HepG2 (cell line): Measurements from ENCODE around the gene ITGAX. TPM values are rescaled to one million over a fixed set of nuclear protein-coding genes. Genes with fewer than 3 reads are reported as not detected.

Experiments used
- CCAR2 ChIP-seq: fragments of 200-400 bp; formaldehyde crosslinking; optimal IDR thresholded peaks from 2 replicates; pipeline ENCODE3; 2018; ENCODE audit warnings: low read depth, mild to moderate bottlenecking, low read length, moderate library complexity
- CHD4 ChIP-seq: fragments of 200-600 bp; sonication (generic); IDR thresholded peaks from 2 replicates; pipeline ENCODE4 v1.7.0; 2017; ENCODE audit warnings: mild to moderate bottlenecking, low read length, borderline replicate concordance
- DMTF1 ChIP-seq: sonication (generic); formaldehyde crosslinking; IDR thresholded peaks from 2 replicates; pipeline ENCODE4 v1.4.0; 2020; ENCODE audit warnings: mild to moderate bottlenecking, missing genetic modification reagents
- E2F2 ChIP-seq: sonication (generic); formaldehyde crosslinking; IDR thresholded peaks from 2 replicates; pipeline ENCODE4 v1.4.0; 2020; ENCODE audit warnings: missing genetic modification reagents, borderline replicate concordance
- FIP1L1 ChIP-seq: fragments of 200-400 bp; formaldehyde crosslinking; IDR thresholded peaks from 2 replicates; pipeline ENCODE4 v1.6.1; 2018; ENCODE audit warnings: low read depth, mild to moderate bottlenecking, low read length, moderate library complexity, borderline replicate concordance; ENCODE audit not compliant: insufficient read depth
- HDAC2 ChIP-seq: sonication (generic); formaldehyde crosslinking; IDR thresholded peaks from 2 replicates; pipeline ENCODE4 v1.4.0; 2020; ENCODE audit warnings: missing genetic modification reagents
- HNF4G ChIP-seq, 2 experiments: sonication (generic) in 1 of 2; formaldehyde crosslinking in 1 of 2; IDR thresholded peaks; 2 replicates each; pipeline versions ENCODE4 v1.4.0 to v1.6.1; 2011 to 2020; ENCODE audit warnings: borderline replicate concordance in 2 of 2, low read depth in 2 of 2, mild to moderate bottlenecking in 2 of 2, low read length in 1 of 2, missing genetic modification reagents in 1 of 2, moderate library complexity in 1 of 2
- KDM5A ChIP-seq: fragments of 200-600 bp; sonication (generic); IDR thresholded peaks from 2 replicates; pipeline ENCODE4 v1.7.0; 2018; ENCODE audit warnings: antibody characterized with exemption, mild to moderate bottlenecking, low read length, borderline replicate concordance
- PHF5A ChIP-seq: IDR thresholded peaks from one replicate; pipeline ENCODE4 v1.6.1; 2018; ENCODE audit warnings: low read depth, missing genetic modification reagents; ENCODE audit not compliant: unreplicated experiment
- PLRG1 ChIP-seq: fragments of 450-650 bp; conservative IDR thresholded peaks from 2 replicates; pipeline ENCODE4 v1.6.1; 2016
- SNAPC4 ChIP-seq: sonication (generic); formaldehyde crosslinking; IDR thresholded peaks from 2 replicates; pipeline ENCODE4 v1.4.0; 2020; ENCODE audit warnings: mild to moderate bottlenecking, missing genetic modification reagents
- TAF1 ChIP-seq: sonication (generic); formaldehyde crosslinking; IDR thresholded peaks from 2 replicates; pipeline ENCODE4 v1.4.0; 2020; ENCODE audit warnings: missing genetic modification reagents
- TFAP4 ChIP-seq: sonication (generic); IDR thresholded peaks from 2 replicates; pipeline ENCODE4 v1.6.1; 2016; ENCODE audit warnings: low read depth, borderline replicate concordance
- TP53 ChIP-seq: sonication (generic); formaldehyde crosslinking; conservative IDR thresholded peaks from 2 replicates; pipeline ENCODE4 v1.4.0; 2020; ENCODE audit warnings: missing genetic modification reagents
- ZBTB1 ChIP-seq: sonication (generic); formaldehyde crosslinking; IDR thresholded peaks from 2 replicates; pipeline ENCODE4 v1.4.0; 2020; ENCODE audit warnings: missing genetic modification reagents, borderline replicate concordance
- ZBTB7B ChIP-seq: sonication (generic); formaldehyde crosslinking; IDR thresholded peaks from 2 replicates; pipeline ENCODE4 v1.4.0; 2020; ENCODE audit warnings: missing genetic modification reagents
- ZNF501 ChIP-seq: sonication (generic); formaldehyde crosslinking; IDR thresholded peaks from 2 replicates; pipeline ENCODE4 v1.5.1; 2020; ENCODE audit warnings: mild to moderate bottlenecking, moderate library complexity, missing genetic modification reagents
- ZNF510 ChIP-seq: sonication (generic); formaldehyde crosslinking; IDR thresholded peaks from 2 replicates; pipeline ENCODE4 v1.4.0; 2020; ENCODE audit warnings: low read depth, mild to moderate bottlenecking, missing genetic modification reagents
- ZNF598 ChIP-seq: sonication (generic); formaldehyde crosslinking; IDR thresholded peaks from 2 replicates; pipeline ENCODE4 v1.5.1; 2020; ENCODE audit warnings: mild to moderate bottlenecking, missing genetic modification reagents, borderline replicate concordance
- ZNF784 ChIP-seq: sonication (generic); formaldehyde crosslinking; IDR thresholded peaks from 2 replicates; pipeline ENCODE4 v1.5.1; 2020; ENCODE audit warnings: missing genetic modification reagents, mild to moderate bottlenecking, borderline replicate concordance
- polyA plus RNA-seq, 8 experiments: library from polyadenylated mRNA; depleted of rRNA in 3 of 8; stranded (reverse) in 7 of 8; unstranded in 1 of 8; fragments of >200 nt; fragmentation: Illumina TruSeq in 4 of 8; extraction: Trizol in 4 of 8; gene quantifications; 2 replicates each; pipeline versions ENCODE4 v1.2.1 to v1.2.3, GENCODE V29; 2011 to 2016; ENCODE audit warnings: low read depth in 4 of 8, missing spikeins in 1 of 8, mixed read lengths in 1 of 8; ENCODE audit not compliant: insufficient read depth in 1 of 8
- total RNA-seq, 5 experiments: library from RNA; depleted of rRNA; stranded (reverse); fragments of >200 nt; fragmentation: Illumina TruSeq; extraction: Trizol; gene quantifications; 2 replicates each; pipeline ENCODE4 v1.2.3, GENCODE V29; 2016; ENCODE audit warnings: low read depth in 1 of 5

ITGAX gene
- total and polyA plus RNA-seq, 2 of the 13 experiments (the other 11 are each of a cell fraction or from before 2014, with no cell fraction given), result 0.32 TPM; not detected in 1

- TF ChIP-seq TFAP4, result no peak
- no peak for TF ChIP-seq TP53 (CRISPR knock-in tag)
- no peak for TF ChIP-seq TAF1 (CRISPR knock-in tag)
- no peak for TF ChIP-seq ZBTB7B (CRISPR knock-in tag)
- no peak for TF ChIP-seq FIP1L1
- no peak for TF ChIP-seq E2F2
- no peak for TF ChIP-seq ZBTB1 (CRISPR knock-in tag)
- peak; percentile 30; the same call in 1 of the 2 replicates for TF ChIP-seq ZNF501 (CRISPR knock-in tag)
- no peak for TF ChIP-seq SNAPC4
- TF ChIP-seq ZNF510, result no peak
- TF ChIP-seq KDM5A, result no peak
- 0 out of 2 replicates have a peak, but pooled peaks have one; percentile 24 for TF ChIP-seq ZNF598 (CRISPR knock-in tag)
- 0 out of 2 replicates have a peak, but pooled peaks have one; percentile 29 for TF ChIP-seq ZNF784
- TF ChIP-seq HDAC2, result no peak
- no peak for TF ChIP-seq PHF5A (CRISPR knock-in tag)
- no peak for TF ChIP-seq CCAR2
- no peak for TF ChIP-seq PLRG1
- TF ChIP-seq DMTF1, result no peak
- TF ChIP-seq CHD4, result no peak
- 0 out of 2 replicates have a peak, but pooled peaks have one; percentile 20 for TF ChIP-seq HNF4G (IDR thresholded peaks at IDR 0.05; ENCODE audit: borderline replicate concordance, low read depth, low read length)
- TF ChIP-seq HNF4G (CRISPR knock-in tag; IDR thresholded peaks at IDR 0.05; ENCODE audit: borderline replicate concordance, low read depth), result no peak
Observed at GRCh38 chr16:31344712-31345111, 10.3 kb upstream of the ITGAX start (continued).
